Chondrocyte (in vitro differentiated cells): ENCODE results near the gene TMED4. TPM values are rescaled to one million over a fixed set of nuclear protein-coding genes. Genes with fewer than 3 reads are reported as not detected.

Experiments used
- DNase-seq: peaks from one replicate; pipeline ENCODE4 v3.0.0; 2021; ENCODE audit warnings: mixed read lengths, low spot score
- H3K27ac Mint-ChIP-seq: one replicate; pipeline ENCODE4 v1.8.0; 2021; ENCODE audit warnings: mild to moderate bottlenecking, moderate library complexity, mixed read lengths; ENCODE audit not compliant: unreplicated experiment
- H3K27me3 Mint-ChIP-seq: 2 replicates; pipeline ENCODE4 v1.8.0; 2021; ENCODE audit warnings: low read depth, mixed read lengths
- H3K36me3 Mint-ChIP-seq: 2 replicates; pipeline ENCODE4 v1.8.0; 2021; ENCODE audit warnings: low read depth, mixed read lengths
- H3K4me1 Mint-ChIP-seq: 2 replicates; pipeline ENCODE4 v1.8.0; 2021; ENCODE audit warnings: low read depth, mild to moderate bottlenecking, mixed read lengths
- H3K4me3 Mint-ChIP-seq: one replicate; pipeline ENCODE4 v1.8.0; 2021; ENCODE audit warnings: mild to moderate bottlenecking, moderate library complexity, mixed read lengths; ENCODE audit not compliant: unreplicated experiment
- H3K9me3 Mint-ChIP-seq: 2 replicates; pipeline ENCODE4 v1.8.0; 2021; ENCODE audit warnings: low read depth, mixed read lengths
- total RNA-seq: library from RNA; stranded (reverse); gene quantifications from 3 replicates; pipeline ENCODE4 v1.2.1, GENCODE V29; 2021
- TF ChIP-seq, protein P1 (sequence below): fragments of 200-600 bp; sonication (generic); IDR thresholded peaks from 2 replicates; pipeline ENCODE4 v1.5.0; 2021; ENCODE audit warnings: antibody characterized with exemption, mild to moderate bottlenecking, moderate library complexity

The TMED4 gene
- total RNA-seq, 1 donor from 2014 or later = 55.1 TPM

DNA sequence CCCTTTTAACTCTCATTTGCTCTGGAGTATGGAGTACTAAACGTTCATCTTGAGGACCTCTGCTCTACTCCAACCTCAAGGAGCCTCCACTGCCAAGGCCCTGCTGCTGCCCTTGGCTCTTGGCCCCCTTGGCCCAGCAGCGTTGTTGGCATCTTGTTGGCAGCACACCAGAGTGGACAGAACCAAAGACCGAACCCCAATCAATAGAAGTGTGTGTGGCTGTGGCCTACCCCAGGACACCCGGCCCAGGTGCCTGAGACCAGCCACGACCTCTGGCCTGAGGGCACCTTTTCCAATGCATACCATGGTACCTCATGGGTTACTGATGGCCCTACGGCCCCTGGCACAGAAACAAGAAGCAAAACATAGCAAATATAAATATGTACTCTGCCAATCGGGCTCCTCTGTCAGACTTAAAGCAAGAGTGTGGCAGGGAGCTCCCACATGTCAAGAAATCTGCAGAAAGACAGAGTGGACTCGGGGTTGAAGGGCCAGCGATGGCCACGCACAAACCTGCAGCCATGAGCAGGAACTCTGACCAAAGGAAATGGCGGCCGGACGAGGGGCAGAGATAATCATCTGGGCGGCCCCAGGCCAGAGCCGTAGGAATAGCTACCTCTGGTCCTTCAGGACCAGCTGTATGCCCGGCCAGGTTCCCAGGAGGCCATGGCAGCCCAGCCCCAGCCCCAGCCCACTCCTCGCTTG lies 43.8 kb downstream of the TMED4 start:
- TF ChIP-seq, protein P1, sequence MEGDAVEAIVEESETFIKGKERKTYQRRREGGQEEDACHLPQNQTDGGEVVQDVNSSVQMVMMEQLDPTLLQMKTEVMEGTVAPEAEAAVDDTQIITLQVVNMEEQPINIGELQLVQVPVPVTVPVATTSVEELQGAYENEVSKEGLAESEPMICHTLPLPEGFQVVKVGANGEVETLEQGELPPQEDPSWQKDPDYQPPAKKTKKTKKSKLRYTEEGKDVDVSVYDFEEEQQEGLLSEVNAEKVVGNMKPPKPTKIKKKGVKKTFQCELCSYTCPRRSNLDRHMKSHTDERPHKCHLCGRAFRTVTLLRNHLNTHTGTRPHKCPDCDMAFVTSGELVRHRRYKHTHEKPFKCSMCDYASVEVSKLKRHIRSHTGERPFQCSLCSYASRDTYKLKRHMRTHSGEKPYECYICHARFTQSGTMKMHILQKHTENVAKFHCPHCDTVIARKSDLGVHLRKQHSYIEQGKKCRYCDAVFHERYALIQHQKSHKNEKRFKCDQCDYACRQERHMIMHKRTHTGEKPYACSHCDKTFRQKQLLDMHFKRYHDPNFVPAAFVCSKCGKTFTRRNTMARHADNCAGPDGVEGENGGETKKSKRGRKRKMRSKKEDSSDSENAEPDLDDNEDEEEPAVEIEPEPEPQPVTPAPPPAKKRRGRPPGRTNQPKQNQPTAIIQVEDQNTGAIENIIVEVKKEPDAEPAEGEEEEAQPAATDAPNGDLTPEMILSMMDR = no peak
- Mint-ChIP-seq H3K36me3 (no peaks in the 10 kb centered on the region), H3K27ac (no peak overlapping the region), H3K4me1 (no peaks in the 10 kb centered on the region), H3K27me3 (no peaks in the 10 kb centered on the region), H3K4me3 (no peak overlapping the region), H3K9me3 (no peaks in the 10 kb centered on the region)
- DNase-seq = no peak

DNA sequence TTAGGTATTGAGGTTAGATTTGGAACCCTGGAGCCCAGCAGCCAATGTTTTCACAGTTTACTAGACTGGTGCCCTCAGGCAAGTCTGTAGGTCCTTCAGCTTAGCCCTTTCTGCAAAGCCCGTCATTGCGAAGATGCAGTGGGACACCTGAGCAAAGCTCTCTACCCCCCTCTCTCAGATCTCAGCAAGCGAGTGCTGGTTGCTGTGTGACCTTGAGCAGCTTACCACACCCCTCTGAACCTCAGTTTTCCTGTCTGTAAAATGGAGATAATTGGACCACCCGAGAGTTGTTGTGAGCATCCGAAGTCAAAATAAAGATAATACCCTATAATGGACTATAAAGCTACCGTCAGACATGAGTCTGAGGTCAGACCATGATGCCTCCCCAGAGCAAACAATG lies 44.6 kb downstream of the TMED4 start:
- TF ChIP-seq, protein P1 = no peak
- H3K27me3 Mint-ChIP-seq = no peaks in the 10 kb centered on the region
- H3K36me3 Mint-ChIP-seq = no peaks in the 10 kb centered on the region
- H3K4me3 Mint-ChIP-seq = no peak overlapping the region
- H3K4me1 Mint-ChIP-seq = no peaks in the 10 kb centered on the region
- no peak for DNase-seq
- H3K9me3 Mint-ChIP-seq = no peaks in the 10 kb centered on the region
- no peak overlapping the region for H3K27ac Mint-ChIP-seq

DNA sequence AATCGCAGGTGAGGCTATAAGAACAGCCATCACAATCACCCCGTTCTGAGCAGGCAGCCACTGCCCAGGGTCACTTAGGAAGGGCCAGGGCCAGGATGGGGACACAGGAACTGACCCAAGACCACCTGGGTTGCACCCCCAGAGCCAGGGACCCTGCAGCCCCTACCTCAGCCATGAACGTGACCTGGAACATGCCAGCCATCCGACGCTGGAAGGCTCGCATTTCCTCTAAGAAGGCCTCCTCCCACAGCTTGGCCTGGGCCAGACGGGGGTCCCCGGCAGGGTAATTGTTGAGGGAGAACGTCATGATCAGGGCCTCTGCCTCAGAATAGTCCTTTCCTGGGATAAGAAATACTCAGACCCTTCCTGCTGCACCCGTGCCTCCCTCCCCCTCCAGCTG lies 45.9 kb downstream of the TMED4 start:
- TF ChIP-seq, protein P1 = no peak
- H3K27ac Mint-ChIP-seq = no peak overlapping the region
- no peaks in the 10 kb centered on the region for H3K36me3 Mint-ChIP-seq
- H3K9me3 Mint-ChIP-seq = no peaks in the 10 kb centered on the region
- H3K4me3 Mint-ChIP-seq = no peak overlapping the region
- DNase-seq = no peak
- H3K27me3 Mint-ChIP-seq = no peaks in the 10 kb centered on the region
- no peaks in the 10 kb centered on the region for H3K4me1 Mint-ChIP-seq

DNA sequence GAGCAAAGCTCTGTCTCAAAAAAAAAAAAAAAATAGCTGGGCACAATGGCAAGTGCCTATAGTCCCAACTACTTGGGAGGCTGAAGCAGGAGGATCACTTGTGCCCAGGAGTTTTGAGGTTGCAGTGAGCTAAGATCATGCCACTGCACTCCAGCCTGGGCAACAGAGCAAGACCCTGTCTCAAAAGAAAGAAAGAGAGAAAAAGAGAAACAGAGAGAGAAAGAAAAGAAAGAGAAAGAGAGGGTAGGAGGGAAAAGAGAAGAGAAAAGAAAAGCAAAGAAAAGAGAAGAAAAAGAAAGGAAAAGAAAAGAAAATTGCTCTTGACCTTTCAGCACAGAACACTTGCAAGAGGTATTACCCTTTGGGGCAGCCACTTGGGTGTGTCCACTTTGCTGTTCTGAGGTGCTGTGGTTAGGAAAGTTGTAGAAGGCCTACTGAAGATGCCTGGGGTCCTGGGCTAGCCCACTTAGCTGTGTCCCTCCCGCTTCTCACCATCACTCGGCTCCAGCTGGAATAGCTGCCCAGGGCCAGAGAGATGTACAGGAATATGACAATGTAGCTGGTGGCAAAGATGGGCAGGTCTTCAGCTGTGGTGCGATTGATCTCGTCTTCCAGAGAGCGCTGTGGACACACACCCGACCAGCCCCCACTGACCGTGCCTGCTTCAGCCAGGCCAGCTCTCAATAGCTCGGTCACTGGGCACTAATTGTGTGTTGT lies 46.5 kb downstream of the TMED4 start:
- Mint-ChIP-seq H3K4me1 (no peaks in the 10 kb centered on the region), H3K4me3 (no peak overlapping the region), H3K27ac (no peak overlapping the region), H3K9me3 (no peaks in the 10 kb centered on the region), H3K36me3 (no peaks in the 10 kb centered on the region), H3K27me3 (no peaks in the 10 kb centered on the region)
- no peak for DNase-seq
- TF ChIP-seq, protein P1 = no peak

DNA sequence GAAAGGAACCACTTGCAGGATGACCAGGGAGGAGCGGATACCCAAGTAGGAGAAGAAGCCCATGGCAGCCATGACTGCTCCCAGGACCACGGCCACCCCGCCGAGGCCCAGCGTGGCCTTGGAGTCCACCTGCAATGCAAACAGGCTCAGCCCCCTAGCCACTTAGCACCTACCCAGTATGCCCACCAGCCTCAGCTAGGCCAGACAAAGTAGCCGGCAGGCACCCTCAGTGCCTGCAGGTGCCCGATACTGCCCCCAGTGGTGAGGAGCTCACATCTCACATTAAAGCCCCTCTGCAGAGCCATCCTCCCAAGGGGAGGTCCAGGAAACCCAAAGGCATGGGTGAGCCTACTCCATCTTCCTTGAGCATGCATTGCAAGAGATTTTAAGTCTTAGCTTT lies 47.5 kb downstream of the TMED4 start:
- TF ChIP-seq, protein P1 = peak; percentile 73
- H3K9me3 Mint-ChIP-seq = no peaks in the 10 kb centered on the region
- H3K36me3 Mint-ChIP-seq = no peaks in the 10 kb centered on the region
- no peaks in the 10 kb centered on the region for H3K27me3 Mint-ChIP-seq
- no peak overlapping the region for H3K27ac Mint-ChIP-seq
- DNase-seq = no peak
- no peak overlapping the region for H3K4me3 Mint-ChIP-seq
- H3K4me1 Mint-ChIP-seq = no peaks in the 10 kb centered on the region
